Endodermal cell (in vitro differentiated cells): ENCODE results near the gene ALS2. TPM values are rescaled to one million over a fixed set of nuclear protein-coding genes. Genes with fewer than 3 reads are reported as not detected.

Experiments
- DNase-seq: peaks from one replicate; pipeline ENCODE4 v3.0.0-alpha.2; 2017
- H3K27ac ChIP-seq: 2 replicates; pipeline ENCODE4 v1.5.1; 2013; ENCODE audit warnings: mild to moderate bottlenecking, low read depth, low read length, moderate library complexity
- H3K27me3 ChIP-seq: 2 replicates; pipeline ENCODE4 v1.6.1; 2013; ENCODE audit warnings: mild to moderate bottlenecking, low read length, moderate library complexity; ENCODE audit not compliant: insufficient read depth, control insufficient read depth, poor library complexity, severe bottlenecking
- H3K36me3 ChIP-seq: 2 replicates; pipeline ENCODE4 v1.7.0; 2013; ENCODE audit warnings: mild to moderate bottlenecking, low read length, moderate library complexity; ENCODE audit not compliant: control insufficient read depth, insufficient read depth
- H3K4me1 ChIP-seq: one replicate; pipeline ENCODE4 v1.7.0; 2013; ENCODE audit warnings: low read length; ENCODE audit not compliant: control insufficient read depth, insufficient read depth
- H3K4me3 ChIP-seq: 2 replicates; pipeline ENCODE4 v1.5.1; 2013; ENCODE audit warnings: mild to moderate bottlenecking, low read length, moderate library complexity
- H3K9ac ChIP-seq: 2 replicates; pipeline ENCODE4 v1.6.1; 2013; ENCODE audit warnings: mild to moderate bottlenecking, low read length, moderate library complexity; ENCODE audit not compliant: poor library complexity, severe bottlenecking; ENCODE audit errors: extremely low read depth
- H3K9me3 ChIP-seq: 2 replicates; pipeline ENCODE4 v1.6.1; 2013; ENCODE audit warnings: mild to moderate bottlenecking, low read length, moderate library complexity; ENCODE audit not compliant: control insufficient read depth
- H3K27ac Mint-ChIP-seq: 2 replicates; pipeline ENCODE4 v1.8.0; 2020; ENCODE audit warnings: mixed read lengths
- H3K27me3 Mint-ChIP-seq: 2 replicates; pipeline ENCODE4 v1.8.0; 2021; ENCODE audit warnings: mild to moderate bottlenecking, mixed read lengths; ENCODE audit not compliant: insufficient read depth
- H3K36me3 Mint-ChIP-seq: 2 replicates; pipeline ENCODE4 v1.8.0; 2020; ENCODE audit warnings: low read depth, mixed read lengths
- H3K4me1 Mint-ChIP-seq: 2 replicates; pipeline ENCODE4 v1.8.0; 2020; ENCODE audit warnings: mixed read lengths
- H3K4me3 Mint-ChIP-seq: 2 replicates; pipeline ENCODE4 v1.8.0; 2020; ENCODE audit warnings: mild to moderate bottlenecking, moderate library complexity, mixed read lengths
- H3K9me3 Mint-ChIP-seq: 2 replicates; pipeline ENCODE4 v1.8.0; 2020; ENCODE audit warnings: mild to moderate bottlenecking, mixed read lengths
- WGBS, 2 experiments: methylation state at CpG; one replicate each; pipeline versions ENCODE4 v1.1.5 to v1.1.7; 2013; ENCODE audit warnings: missing lambda C conversion rate in 2 of 2, mixed read lengths in 1 of 2; ENCODE audit not compliant: insufficient coverage in 1 of 2, insufficient read length in 1 of 2; 5-methylcytosine and 5-hydroxymethylcytosine counted together
- total RNA-seq, 2 donors: library from RNA; stranded (reverse); fragmentation: NEBNext Ultra II Directional in 1 of 2; extraction: Animal tissue kit (Norgen Biotek cat#: 25700) in 1 of 2; gene quantifications; 2 replicates in 1 of 2; 3 replicates in 1 of 2; pipeline ENCODE4 v1.2.1, GENCODE V29; 2021
- TF ChIP-seq, protein P1 (sequence below): fragments of 200-600 bp; sonication (generic); conservative IDR thresholded peaks from 2 replicates; pipeline ENCODE4 v1.5.0; 2021; ENCODE audit warnings: antibody characterized with exemption, mild to moderate bottlenecking

ALS2 gene
- total RNA-seq, 2 donors from 2014 or later = 56.6 to 58.5 TPM

DNA sequence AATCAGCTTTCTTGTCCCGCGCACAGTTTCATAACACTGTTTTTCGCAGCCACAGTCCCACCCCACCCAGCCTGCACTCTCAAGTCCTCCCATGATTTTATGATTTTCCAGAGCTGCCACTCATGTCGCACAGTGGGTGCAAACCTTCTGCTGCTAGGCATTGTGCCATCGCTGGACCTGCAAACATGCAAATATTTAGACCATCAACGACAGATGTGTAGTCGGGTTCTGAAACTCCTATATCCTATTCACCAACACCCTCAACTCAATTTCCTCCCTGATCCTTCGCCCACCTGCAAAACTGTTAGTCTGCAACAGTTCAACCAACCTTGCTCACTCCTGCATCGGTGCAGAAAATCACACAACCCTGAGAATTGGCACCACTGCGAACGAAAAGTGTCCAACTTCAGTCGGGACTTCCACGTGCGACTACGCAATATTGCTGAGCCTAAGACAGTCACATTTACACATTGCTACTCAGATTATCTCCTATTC, 871 bp upstream of the ALS2 start:
- Mint-ChIP-seq H3K9me3 (no peaks in the 10 kb centered on the region), H3K36me3 (no peaks in the 10 kb centered on the region), H3K4me3 (peak overlapping the region; percentile 94), H3K27ac (peak overlapping the region; percentile 96), H3K4me1 (peaks cover 34% of the 10 kb centered on the region), H3K27me3 (peaks cover 7% of the 10 kb centered on the region)
- peak overlapping the region; percentile 95 for H3K4me3 ChIP-seq
- H3K9me3 ChIP-seq = no peaks in the 10 kb centered on the region
- peak overlapping the region; percentile 84 for H3K27ac ChIP-seq
- peaks cover 10% of the 10 kb centered on the region for H3K4me1 ChIP-seq
- no peak for DNase-seq
- TF ChIP-seq, protein P1, sequence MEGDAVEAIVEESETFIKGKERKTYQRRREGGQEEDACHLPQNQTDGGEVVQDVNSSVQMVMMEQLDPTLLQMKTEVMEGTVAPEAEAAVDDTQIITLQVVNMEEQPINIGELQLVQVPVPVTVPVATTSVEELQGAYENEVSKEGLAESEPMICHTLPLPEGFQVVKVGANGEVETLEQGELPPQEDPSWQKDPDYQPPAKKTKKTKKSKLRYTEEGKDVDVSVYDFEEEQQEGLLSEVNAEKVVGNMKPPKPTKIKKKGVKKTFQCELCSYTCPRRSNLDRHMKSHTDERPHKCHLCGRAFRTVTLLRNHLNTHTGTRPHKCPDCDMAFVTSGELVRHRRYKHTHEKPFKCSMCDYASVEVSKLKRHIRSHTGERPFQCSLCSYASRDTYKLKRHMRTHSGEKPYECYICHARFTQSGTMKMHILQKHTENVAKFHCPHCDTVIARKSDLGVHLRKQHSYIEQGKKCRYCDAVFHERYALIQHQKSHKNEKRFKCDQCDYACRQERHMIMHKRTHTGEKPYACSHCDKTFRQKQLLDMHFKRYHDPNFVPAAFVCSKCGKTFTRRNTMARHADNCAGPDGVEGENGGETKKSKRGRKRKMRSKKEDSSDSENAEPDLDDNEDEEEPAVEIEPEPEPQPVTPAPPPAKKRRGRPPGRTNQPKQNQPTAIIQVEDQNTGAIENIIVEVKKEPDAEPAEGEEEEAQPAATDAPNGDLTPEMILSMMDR = no peak
- H3K9ac ChIP-seq = peak overlapping the region; percentile 90
- H3K36me3 ChIP-seq = no peaks in the 10 kb centered on the region
- WGBS, 2 experiments = 55 to 74% methylated on average over 11 to 15 of the region's 15 CpGs
- no peaks in the 10 kb centered on the region for H3K27me3 ChIP-seq

DNA sequence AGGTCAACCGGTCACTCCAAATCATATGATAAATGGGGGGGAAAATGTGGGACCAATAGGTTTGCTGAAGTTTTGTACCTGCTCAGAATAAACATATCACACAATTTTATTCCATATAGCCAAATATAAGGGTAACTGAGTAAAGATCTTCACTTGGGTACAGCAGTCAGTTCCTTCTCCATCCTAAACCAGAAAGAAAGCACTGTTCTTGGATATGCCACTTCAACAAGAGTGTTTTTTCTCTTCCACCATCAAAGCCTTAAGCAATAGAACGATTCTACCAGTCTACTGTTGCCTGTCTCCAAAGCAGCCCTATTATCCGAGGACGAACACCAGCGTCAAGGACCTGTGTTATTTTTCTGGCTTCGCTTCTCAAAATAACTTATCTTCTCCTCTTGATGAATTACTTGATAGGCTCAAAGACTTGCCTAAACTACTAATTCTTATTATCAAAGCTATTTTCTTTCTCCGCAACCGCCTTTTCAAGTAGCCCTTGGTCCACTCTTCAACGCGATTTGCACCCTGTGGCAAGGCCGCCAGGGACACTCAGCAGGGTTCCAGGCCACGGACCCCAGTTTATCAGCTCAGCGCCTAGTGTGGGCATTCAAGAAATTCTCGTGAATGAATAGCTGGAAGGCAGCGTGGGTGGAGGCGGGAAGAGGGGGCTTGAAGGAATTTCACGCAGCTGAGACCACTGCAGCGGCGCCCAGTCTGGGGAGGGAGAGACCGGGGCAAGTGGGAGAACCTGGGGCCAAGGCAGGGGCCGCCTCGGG, 646 bp downstream of the ALS2 start:
- WGBS, 2 experiments = 0 to 1% methylated on average over 9 to 21 of the region's 22 CpGs
- peaks cover 21% of the 10 kb centered on the region for H3K4me1 ChIP-seq
- peaks cover 5% of the 10 kb centered on the region for H3K27me3 Mint-ChIP-seq
- no peaks in the 10 kb centered on the region for H3K27me3 ChIP-seq
- TF ChIP-seq, protein P1 = no peak
- H3K9me3 ChIP-seq = no peaks in the 10 kb centered on the region
- peaks cover 47% of the 10 kb centered on the region for H3K4me1 Mint-ChIP-seq
- H3K36me3 ChIP-seq = peaks cover 5% of the 10 kb centered on the region
- H3K4me3 Mint-ChIP-seq = peak overlapping the region; percentile 94
- H3K27ac ChIP-seq = peak overlapping the region; percentile 84
- H3K4me3 ChIP-seq = peak overlapping the region; percentile 95
- H3K36me3 Mint-ChIP-seq = no peaks in the 10 kb centered on the region
- DNase-seq = no peak
- peak overlapping the region; percentile 90 for H3K9ac ChIP-seq
- H3K27ac Mint-ChIP-seq = peak overlapping the region; percentile 96
- no peaks in the 10 kb centered on the region for H3K9me3 Mint-ChIP-seq

DNA sequence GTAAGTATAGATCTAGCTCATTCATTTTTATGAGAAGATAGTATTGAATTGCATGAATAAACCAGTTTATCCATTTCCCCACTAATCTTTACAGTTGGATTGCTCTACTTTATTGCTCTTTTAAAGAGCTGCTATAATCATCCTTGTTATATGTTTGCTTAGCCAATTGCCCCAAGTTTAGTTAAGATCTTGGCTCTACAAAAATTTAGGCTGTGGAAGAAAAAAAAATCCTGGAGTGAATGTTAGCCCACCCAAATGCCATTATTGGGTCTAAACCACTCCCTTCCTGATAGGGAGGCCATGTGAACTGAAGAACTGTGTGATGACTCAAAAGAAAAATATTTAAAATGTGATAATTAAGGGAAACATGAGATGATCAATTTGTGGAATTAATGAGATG, 2.9 kb downstream of the ALS2 start:
- Histone ChIP-seq H3K9ac (peak overlapping the region; percentile 31), H3K4me1 (peaks cover 21% of the 10 kb centered on the region), H3K27ac (no peak overlapping the region), H3K4me3 (peak overlapping the region; percentile 95), H3K27me3 (no peaks in the 10 kb centered on the region), H3K9me3 (no peaks in the 10 kb centered on the region), H3K36me3 (peaks cover 5% of the 10 kb centered on the region)
- TF ChIP-seq, protein P1 = no peak
- peaks cover 61% of the 10 kb centered on the region for H3K4me1 Mint-ChIP-seq
- peak overlapping the region; percentile 94 for H3K4me3 Mint-ChIP-seq
- no peak for DNase-seq
- no peaks in the 10 kb centered on the region for H3K9me3 Mint-ChIP-seq
- peaks cover 3% of the 10 kb centered on the region for H3K27me3 Mint-ChIP-seq
- H3K36me3 Mint-ChIP-seq = peaks cover 4% of the 10 kb centered on the region
- H3K27ac Mint-ChIP-seq = peak overlapping the region; percentile 5
